ENCODE measurements around the gene CRADD. TPM values are rescaled to one million over a fixed set of nuclear protein-coding genes. Genes with fewer than 3 reads are reported as not detected.

Gene CRADD
- total RNA-seq, 1 experiment from 2014 or later = 27.9 TPM

- H3K9me3 ChIP-seq = peaks cover 2% of the 10 kb centered on the region; the same call in 1 of the 2 replicates
- no peaks in the 10 kb centered on the region for H3K36me3 ChIP-seq
- no peak for DNase-seq
- no peaks in the 10 kb centered on the region for H3K27me3 ChIP-seq
- no peak overlapping the region for H3K4me3 ChIP-seq
Observed at GRCh38 chr12:93663729-93664084, 13.5 kb upstream of the CRADD start.

GRCh38 chr12:93664573-93665138 lies 12.5 kb upstream of the CRADD start:
- Histone ChIP-seq H3K9me3 (peaks cover 2% of the 10 kb centered on the region; the same call in 1 of the 2 replicates), H3K4me3 (no peak overlapping the region), H3K36me3 (no peaks in the 10 kb centered on the region), H3K27me3 (no peaks in the 10 kb centered on the region)
- DNase-seq = peak; percentile 37

- Histone ChIP-seq H3K36me3 (no peaks in the 10 kb centered on the region), H3K27me3 (no peaks in the 10 kb centered on the region), H3K4me3 (no peak overlapping the region), H3K9me3 (peaks cover 4% of the 10 kb centered on the region)
- DNase-seq = no peak
Observed at GRCh38 chr12:93667672-93668071, 9.5 kb upstream of the CRADD start.

GRCh38 chr12:93668919-93669418 lies 8.2 kb upstream of the CRADD start:
- Histone ChIP-seq H3K36me3 (no peaks in the 10 kb centered on the region), H3K4me3 (no peak overlapping the region), H3K27me3 (no peaks in the 10 kb centered on the region), H3K9me3 (peaks cover 4% of the 10 kb centered on the region)
- no peak for DNase-seq

GRCh38 chr12:93669452-93669851 lies 7.7 kb upstream of the CRADD start:
- Histone ChIP-seq H3K4me3 (no peak overlapping the region), H3K27me3 (no peaks in the 10 kb centered on the region), H3K36me3 (no peaks in the 10 kb centered on the region), H3K9me3 (peaks cover 2% of the 10 kb centered on the region)
- DNase-seq = no peak

- Histone ChIP-seq H3K4me3 (no peak overlapping the region), H3K9me3 (peaks cover 2% of the 10 kb centered on the region), H3K36me3 (no peaks in the 10 kb centered on the region), H3K27me3 (no peaks in the 10 kb centered on the region)
- DNase-seq = no peak
Observed at GRCh38 chr12:93670104-93670503, 7.1 kb upstream of the CRADD start.

- H3K27me3 ChIP-seq = no peaks in the 10 kb centered on the region
- H3K4me3 ChIP-seq = no peak overlapping the region
- no peak for DNase-seq
- H3K9me3 ChIP-seq = peaks cover 2% of the 10 kb centered on the region
- H3K36me3 ChIP-seq = no peaks in the 10 kb centered on the region
Observed at GRCh38 chr12:93671044-93671443, 6.1 kb upstream of the CRADD start.

GRCh38 chr12:93673084-93673483 lies 4.1 kb upstream of the CRADD start:
- Histone ChIP-seq H3K27me3 (no peaks in the 10 kb centered on the region), H3K36me3 (no peaks in the 10 kb centered on the region), H3K9me3 (peaks cover 2% of the 10 kb centered on the region), H3K4me3 (no peak overlapping the region)
- DNase-seq = no peak

GRCh38 chr12:93674386-93674785 lies 2.8 kb upstream of the CRADD start:
- Histone ChIP-seq H3K9me3 (peaks cover 2% of the 10 kb centered on the region), H3K36me3 (no peaks in the 10 kb centered on the region), H3K4me3 (no peak overlapping the region), H3K27me3 (no peaks in the 10 kb centered on the region)
- no peak for DNase-seq

GRCh38 chr12:93676408-93677194 lies 574 bp upstream of the CRADD start:
- Histone ChIP-seq H3K36me3 (no peaks in the 10 kb centered on the region), H3K9me3 (no peaks in the 10 kb centered on the region), H3K27me3 (no peaks in the 10 kb centered on the region), H3K4me3 (peak overlapping the region; percentile 64)
- no peak for DNase-seq

GRCh38 chr12:93678779-93679178 lies 1.6 kb downstream of the CRADD start:
- Histone ChIP-seq H3K4me3 (no peak overlapping the region), H3K9me3 (no peaks in the 10 kb centered on the region), H3K36me3 (no peaks in the 10 kb centered on the region), H3K27me3 (no peaks in the 10 kb centered on the region)
- no peak for DNase-seq

GRCh38 chr12:93679308-93679925 lies 2.2 kb downstream of the CRADD start:
- Histone ChIP-seq H3K36me3 (no peaks in the 10 kb centered on the region), H3K4me3 (no peak overlapping the region), H3K27me3 (no peaks in the 10 kb centered on the region), H3K9me3 (no peaks in the 10 kb centered on the region)
- DNase-seq = no peak

- Histone ChIP-seq H3K4me3 (no peak overlapping the region), H3K36me3 (no peaks in the 10 kb centered on the region), H3K9me3 (no peaks in the 10 kb centered on the region), H3K27me3 (no peaks in the 10 kb centered on the region)
- no peak for DNase-seq
Observed at GRCh38 chr12:93680006-93680405, 2.8 kb downstream of the CRADD start.

GRCh38 chr12:93682846-93683261 lies 5.7 kb downstream of the CRADD start:
- DNase-seq = no peak
- Histone ChIP-seq H3K9me3 (no peaks in the 10 kb centered on the region), H3K27me3 (no peaks in the 10 kb centered on the region), H3K4me3 (no peak overlapping the region), H3K36me3 (no peaks in the 10 kb centered on the region)

GRCh38 chr12:93683410-93683809 lies 6.2 kb downstream of the CRADD start:
- Histone ChIP-seq H3K27me3 (no peaks in the 10 kb centered on the region), H3K4me3 (no peak overlapping the region)

GRCh38 chr12:93684716-93685115 lies 7.5 kb downstream of the CRADD start:
- H3K36me3 ChIP-seq = no peaks in the 10 kb centered on the region
- DNase-seq = no peak
- no peak overlapping the region for H3K4me3 ChIP-seq

More at GRCh38 chr12:93683410-93683809, 6.2 kb downstream of the CRADD start:
- no peak for DNase-seq
- no peaks in the 10 kb centered on the region for H3K36me3 ChIP-seq
- no peaks in the 10 kb centered on the region for H3K9me3 ChIP-seq

GRCh38 chr12:93686572-93687356 lies 9.6 kb downstream of the CRADD start:
- H3K36me3 ChIP-seq = no peaks in the 10 kb centered on the region
- H3K9me3 ChIP-seq = no peaks in the 10 kb centered on the region
- DNase-seq = no peak
- no peak overlapping the region for H3K4me3 ChIP-seq
- H3K27me3 ChIP-seq = no peaks in the 10 kb centered on the region

More at GRCh38 chr12:93684716-93685115, 7.5 kb downstream of the CRADD start:
- Histone ChIP-seq H3K9me3 (no peaks in the 10 kb centered on the region), H3K27me3 (no peaks in the 10 kb centered on the region)
